Fibroblast of the aortic adventitia (primary cell): ENCODE results near the gene KIAA0040. TPM values are rescaled to one million over a fixed set of nuclear protein-coding genes. Genes with fewer than 3 reads are reported as not detected.

Experiments used
- DNase-seq: peaks from one replicate; pipeline ENCODE4 v3.0.0-alpha.2; 2010; ENCODE audit warnings: low read depth
- H3K4me3 ChIP-seq: 2 replicates; pipeline ENCODE4 v1.5.1; 2011; ENCODE audit warnings: low read depth, mild to moderate bottlenecking, control low read depth, low read length, moderate library complexity
- total RNA-seq: library from RNA; depleted of rRNA; stranded (reverse); fragments of >200 nt; gene quantifications from 2 replicates; pipeline ENCODE4 v1.2.3, GENCODE V29; 2012; ENCODE audit warnings: low replicate concordance
- TF ChIP-seq, protein P1 (sequence below): IDR thresholded peaks from 2 replicates; pipeline ENCODE4 v1.5.1; 2011; ENCODE audit warnings: mild to moderate bottlenecking, low read length, control low read depth, inconsistent platforms; ENCODE audit not compliant: insufficient read depth

The KIAA0040 gene
- total RNA-seq, 1 donor: 0.99 TPM

DNA sequence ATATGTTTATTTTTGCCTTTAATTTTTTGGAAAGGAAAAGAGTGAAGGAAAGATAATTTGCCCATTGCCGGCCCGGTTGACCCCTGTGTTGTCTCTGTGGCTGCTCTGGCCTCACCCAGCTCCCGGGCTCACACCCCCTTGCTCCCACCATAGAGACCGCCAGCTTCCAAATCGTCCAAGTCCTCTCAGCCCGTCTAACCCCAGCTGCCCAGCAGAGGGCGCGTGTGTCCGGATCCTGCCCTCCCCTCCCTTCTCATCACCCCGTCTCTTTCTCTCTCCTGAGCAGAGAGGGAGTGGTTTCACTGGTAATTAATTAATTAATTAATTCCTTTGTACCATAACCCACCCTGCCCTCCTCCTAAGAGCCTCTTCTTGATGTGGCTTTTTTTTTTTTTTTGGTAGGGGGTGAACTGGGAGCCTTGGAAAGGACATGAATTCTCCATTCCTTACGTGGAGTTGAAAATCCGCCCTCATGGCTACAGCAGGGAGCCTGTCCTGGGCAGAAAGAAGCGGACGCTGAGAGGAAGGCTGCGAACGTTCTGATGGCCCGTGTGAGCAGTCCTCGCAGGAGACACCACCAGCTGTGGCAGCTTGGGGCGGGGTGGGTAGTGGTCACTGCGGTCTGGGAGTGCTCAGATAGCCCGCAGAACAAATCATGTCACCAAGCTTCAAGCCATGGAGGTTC lies 45.9 kb downstream of the KIAA0040 start:
- TF ChIP-seq, protein P1, sequence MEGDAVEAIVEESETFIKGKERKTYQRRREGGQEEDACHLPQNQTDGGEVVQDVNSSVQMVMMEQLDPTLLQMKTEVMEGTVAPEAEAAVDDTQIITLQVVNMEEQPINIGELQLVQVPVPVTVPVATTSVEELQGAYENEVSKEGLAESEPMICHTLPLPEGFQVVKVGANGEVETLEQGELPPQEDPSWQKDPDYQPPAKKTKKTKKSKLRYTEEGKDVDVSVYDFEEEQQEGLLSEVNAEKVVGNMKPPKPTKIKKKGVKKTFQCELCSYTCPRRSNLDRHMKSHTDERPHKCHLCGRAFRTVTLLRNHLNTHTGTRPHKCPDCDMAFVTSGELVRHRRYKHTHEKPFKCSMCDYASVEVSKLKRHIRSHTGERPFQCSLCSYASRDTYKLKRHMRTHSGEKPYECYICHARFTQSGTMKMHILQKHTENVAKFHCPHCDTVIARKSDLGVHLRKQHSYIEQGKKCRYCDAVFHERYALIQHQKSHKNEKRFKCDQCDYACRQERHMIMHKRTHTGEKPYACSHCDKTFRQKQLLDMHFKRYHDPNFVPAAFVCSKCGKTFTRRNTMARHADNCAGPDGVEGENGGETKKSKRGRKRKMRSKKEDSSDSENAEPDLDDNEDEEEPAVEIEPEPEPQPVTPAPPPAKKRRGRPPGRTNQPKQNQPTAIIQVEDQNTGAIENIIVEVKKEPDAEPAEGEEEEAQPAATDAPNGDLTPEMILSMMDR: peak; percentile 94
- peak; percentile 41 for DNase-seq

DNA sequence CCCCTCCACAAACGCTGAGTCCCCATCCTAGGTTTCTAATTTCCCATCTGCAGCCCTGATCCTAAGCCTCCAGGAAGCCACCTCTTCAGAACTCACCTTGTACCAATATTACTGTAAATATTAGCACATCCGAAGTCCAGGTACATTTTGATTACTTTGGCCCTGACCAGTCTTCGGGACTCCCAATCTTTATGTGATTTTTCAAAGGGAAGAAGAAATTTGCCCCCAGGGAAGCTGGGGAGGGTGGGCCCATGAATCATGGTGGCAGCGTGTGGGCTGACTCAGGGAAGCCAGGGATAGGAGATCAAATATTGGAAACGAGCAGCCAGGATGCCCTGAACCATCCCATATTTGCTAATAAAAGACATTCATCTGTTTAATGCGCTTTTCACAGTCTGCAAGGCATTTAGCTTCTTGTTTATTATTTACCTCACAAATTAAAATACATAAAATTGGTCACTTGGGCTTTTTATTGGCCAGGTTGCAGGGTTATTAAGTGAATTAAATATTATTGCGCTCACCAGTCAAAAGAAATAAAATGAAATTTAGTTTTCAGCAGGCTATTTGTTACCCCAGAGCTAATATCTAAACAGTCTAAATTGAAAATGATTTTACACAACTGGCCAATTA lies 46.6 kb downstream of the KIAA0040 start:
- no peak overlapping the region for H3K4me3 ChIP-seq
- TF ChIP-seq, protein P1: no peak
- no peak for DNase-seq

More for the DNA sequence above, 45.9 kb downstream of the KIAA0040 start:
- no peak overlapping the region for H3K4me3 ChIP-seq

DNA sequence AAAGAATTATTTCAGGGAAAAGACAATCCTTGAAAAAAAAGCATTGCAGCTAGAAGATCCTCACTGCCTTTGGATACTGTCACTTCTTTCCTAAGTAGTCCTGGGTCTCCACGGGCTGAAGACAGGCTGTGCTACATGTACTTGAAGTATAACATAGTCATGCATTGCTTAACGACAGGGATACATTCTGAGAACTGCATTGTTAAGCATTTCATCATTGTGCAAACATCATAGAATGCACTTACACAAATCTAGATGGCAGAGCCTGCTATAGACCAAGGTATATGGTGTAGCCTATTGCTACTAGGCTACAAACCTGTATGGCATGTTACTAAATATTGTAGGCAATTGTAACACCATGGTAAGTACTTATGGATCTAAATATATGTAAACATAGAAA lies 54.0 kb downstream of the KIAA0040 start:
- no peak for DNase-seq
- H3K4me3 ChIP-seq: no peak overlapping the region
- TF ChIP-seq, protein P1: no peak

DNA sequence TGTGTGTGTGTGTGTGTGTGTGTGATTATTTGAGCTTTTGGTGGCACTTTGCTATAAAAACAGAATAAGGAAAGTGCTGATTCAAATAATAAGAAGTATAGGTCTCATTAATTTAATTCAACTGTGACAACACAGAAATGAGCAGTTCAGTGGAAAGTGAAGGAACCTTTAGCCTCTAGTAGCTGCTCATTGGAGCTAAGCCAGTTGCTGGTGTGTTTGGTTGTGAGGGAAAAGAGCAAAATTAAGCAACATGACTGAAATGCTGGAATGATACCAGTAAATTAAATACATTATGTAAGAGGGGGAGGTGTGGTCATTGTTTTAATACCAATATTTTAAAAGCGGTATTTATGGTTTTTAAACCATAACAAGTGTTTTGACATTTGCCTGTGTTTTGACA lies 55.2 kb downstream of the KIAA0040 start:
- DNase-seq: no peak
- no peak overlapping the region for H3K4me3 ChIP-seq
- TF ChIP-seq, protein P1: no peak

DNA sequence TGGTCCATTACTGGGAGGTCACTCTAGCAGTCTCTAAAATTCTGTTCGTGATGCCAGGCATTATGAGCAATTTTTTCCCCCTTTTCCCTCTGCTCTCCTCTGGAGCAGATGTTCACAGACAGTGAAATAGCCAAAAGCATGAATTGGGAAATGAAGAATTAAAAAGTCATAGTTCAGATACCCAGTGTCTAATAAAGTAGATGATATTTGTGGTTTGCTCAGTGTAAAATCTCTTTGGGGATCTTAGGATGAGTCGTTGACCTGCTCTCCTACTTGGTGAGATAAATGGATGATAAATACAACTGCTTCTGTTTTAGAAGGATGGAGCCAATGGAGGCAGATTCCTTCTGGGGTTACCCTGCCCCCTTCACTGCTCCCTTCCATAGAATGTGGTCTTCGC lies 56.3 kb downstream of the KIAA0040 start:
- DNase-seq: no peak
- TF ChIP-seq, protein P1: no peak
- H3K4me3 ChIP-seq: no peak overlapping the region

DNA sequence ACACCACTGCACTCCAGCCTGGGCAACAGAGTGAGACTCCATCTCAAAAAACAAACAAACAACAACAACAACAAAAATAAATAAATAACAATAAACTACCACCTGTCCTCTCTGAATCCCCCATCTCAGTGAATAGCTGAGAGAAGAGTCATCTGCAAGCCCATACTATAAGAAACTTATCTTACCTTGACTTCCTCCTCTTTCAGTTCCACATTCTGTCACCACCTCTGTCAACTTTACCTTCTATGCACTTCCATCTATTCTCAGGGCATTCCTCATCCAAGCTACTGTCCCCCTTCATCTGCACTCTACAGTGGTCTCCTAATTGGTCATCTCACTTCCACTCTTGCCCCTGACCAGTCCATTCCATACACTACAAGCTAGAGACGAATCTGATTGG lies 58.1 kb downstream of the KIAA0040 start:
- H3K4me3 ChIP-seq: no peak overlapping the region
- no peak for DNase-seq
- TF ChIP-seq, protein P1: no peak
